Activated CD8-positive, alpha-beta T cell treated with anti-CD3 and anti-CD28 coated beads for 36 hours (primary cell): Measurements from ENCODE around the gene TRERF1. TPM values are rescaled to one million over a fixed set of nuclear protein-coding genes. Genes with fewer than 3 reads are reported as not detected.

Experiments used
- ATAC-seq: fragments of 200-7000 bp; cut with Tn5 transposase; one replicate; pipeline ENCODE4 v1.10.0; 2021; ENCODE audit warnings: mild to moderate bottlenecking, moderate library complexity
- CTCF ChIA-PET: fragments of 350-600 bp; sonication (Branson Sonifier 250); formaldehyde crosslinking; loops from one replicate; lab custom pipeline; 2021; ENCODE audit warnings: antibody characterized with exemption; lab: Charles Lee
- POLR2A ChIA-PET: fragments of 350-600 bp; sonication (Branson Sonifier 250); formaldehyde crosslinking; loops from one replicate; lab custom pipeline; 2021; ENCODE audit warnings: antibody characterized with exemption; lab: Charles Lee
- DNase-seq: peaks from one replicate; pipeline ENCODE4 v3.0.0-alpha.2; 2020
- H3K27ac Mint-ChIP-seq: one replicate; pipeline ENCODE4 v1.8.0; 2021; ENCODE audit warnings: mild to moderate bottlenecking, mixed read lengths
- H3K27me3 Mint-ChIP-seq: one replicate; pipeline ENCODE4 v1.8.0; 2021; ENCODE audit warnings: mixed read lengths
- H3K36me3 Mint-ChIP-seq: one replicate; pipeline ENCODE4 v1.8.0; 2021; ENCODE audit warnings: low read depth, mixed read lengths
- H3K4me1 Mint-ChIP-seq: one replicate; pipeline ENCODE4 v1.8.0; 2021; ENCODE audit warnings: low read depth, mixed read lengths
- H3K4me3 Mint-ChIP-seq: one replicate; pipeline ENCODE4 v1.8.0; 2021; ENCODE audit warnings: mild to moderate bottlenecking, moderate library complexity, mixed read lengths
- H3K9me3 Mint-ChIP-seq: one replicate; pipeline ENCODE4 v1.8.0; 2021; ENCODE audit warnings: mixed read lengths
- intact Hi-C: fragments of 100-400 bp; cut with micrococcal nuclease; formaldehyde crosslinking; loops from one replicate; pipeline ENCODE4 v1.10.0; 2022
- total RNA-seq, 2 experiments: library from RNA; stranded (reverse); gene quantifications; one replicate each; pipeline ENCODE4 v1.2.3, GENCODE V29; 2021
- TF ChIP-seq, protein P1 (sequence below): fragments of 200-600 bp; IDR thresholded peaks from one replicate; pipeline ENCODE4 v1.8.0; 2022; ENCODE audit warnings: antibody characterized with exemption, mild to moderate bottlenecking

TRERF1 gene
- total RNA-seq, 2 experiments from 2014 or later: 6.5 to 6.9 TPM

DNA sequence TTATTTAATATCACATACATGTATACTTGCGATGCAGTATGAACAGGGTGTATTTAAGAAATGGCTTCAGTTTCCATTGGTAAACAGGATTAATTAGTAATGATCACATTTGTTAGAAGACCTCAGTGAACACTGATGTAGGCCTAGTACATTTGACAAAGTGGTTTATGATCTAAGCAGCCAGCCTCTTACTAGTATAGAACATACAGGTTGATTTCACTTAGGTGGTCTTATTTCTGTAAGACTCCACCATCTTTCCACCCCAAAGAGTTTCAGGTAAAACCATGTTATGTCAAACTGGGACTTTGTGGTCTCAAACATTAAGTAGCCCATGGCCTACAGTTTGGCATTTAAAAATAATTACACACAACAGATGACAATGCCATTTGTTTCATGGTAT lies 213.9 kb downstream of the TRERF1 start:
- CTCF ChIA-PET: no interaction called here

DNA sequence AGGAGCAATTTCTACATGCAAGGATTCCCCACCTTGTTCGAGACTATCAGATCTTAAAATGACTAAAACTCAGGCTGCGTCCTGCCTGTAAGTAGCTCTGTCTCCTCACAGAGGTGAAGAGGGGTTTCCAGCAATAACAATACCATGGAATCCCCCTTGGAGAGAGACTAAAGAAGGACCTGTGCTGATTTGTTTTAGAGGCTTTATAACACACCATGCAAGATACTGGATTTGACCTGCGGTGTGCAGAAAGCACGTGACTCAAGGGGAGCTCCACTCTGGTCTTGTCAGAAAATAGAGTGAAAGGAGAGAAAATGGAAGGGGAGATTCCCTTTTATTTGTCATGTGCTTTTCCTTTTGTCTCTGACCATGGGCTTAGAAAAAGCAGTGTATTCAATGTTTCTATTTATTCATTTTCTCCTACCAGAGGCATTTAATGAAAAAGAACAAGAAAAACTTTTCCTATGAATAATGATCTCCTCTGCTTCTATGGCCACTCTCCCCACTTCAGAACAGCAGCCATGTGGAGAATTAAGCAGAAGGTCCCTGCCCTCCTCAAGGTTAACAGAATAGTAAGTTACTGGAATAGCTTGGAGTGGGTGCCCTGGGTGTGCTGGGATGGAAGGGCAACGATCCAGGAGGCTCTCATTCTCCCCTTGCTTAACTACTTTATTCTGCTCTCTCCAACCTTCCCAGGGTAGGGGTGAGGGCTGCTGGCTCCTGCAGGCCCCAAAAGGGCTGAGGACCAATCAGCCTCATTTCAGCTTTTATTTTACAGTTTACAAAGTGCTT lies 214.8 kb downstream of the TRERF1 start:
- ATAC-seq (peak; percentile 53), DNase-seq (no peak)
- H3K9me3 Mint-ChIP-seq: no peaks in the 10 kb centered on the region
- peak overlapping the region; percentile 52 for H3K27ac Mint-ChIP-seq
- POLR2A ChIA-PET: no interaction called here
- peaks cover 2% of the 10 kb centered on the region for H3K36me3 Mint-ChIP-seq
- H3K4me1 Mint-ChIP-seq: peaks cover 5% of the 10 kb centered on the region
- intact Hi-C loops: no loop called here
- TF ChIP-seq, protein P1, sequence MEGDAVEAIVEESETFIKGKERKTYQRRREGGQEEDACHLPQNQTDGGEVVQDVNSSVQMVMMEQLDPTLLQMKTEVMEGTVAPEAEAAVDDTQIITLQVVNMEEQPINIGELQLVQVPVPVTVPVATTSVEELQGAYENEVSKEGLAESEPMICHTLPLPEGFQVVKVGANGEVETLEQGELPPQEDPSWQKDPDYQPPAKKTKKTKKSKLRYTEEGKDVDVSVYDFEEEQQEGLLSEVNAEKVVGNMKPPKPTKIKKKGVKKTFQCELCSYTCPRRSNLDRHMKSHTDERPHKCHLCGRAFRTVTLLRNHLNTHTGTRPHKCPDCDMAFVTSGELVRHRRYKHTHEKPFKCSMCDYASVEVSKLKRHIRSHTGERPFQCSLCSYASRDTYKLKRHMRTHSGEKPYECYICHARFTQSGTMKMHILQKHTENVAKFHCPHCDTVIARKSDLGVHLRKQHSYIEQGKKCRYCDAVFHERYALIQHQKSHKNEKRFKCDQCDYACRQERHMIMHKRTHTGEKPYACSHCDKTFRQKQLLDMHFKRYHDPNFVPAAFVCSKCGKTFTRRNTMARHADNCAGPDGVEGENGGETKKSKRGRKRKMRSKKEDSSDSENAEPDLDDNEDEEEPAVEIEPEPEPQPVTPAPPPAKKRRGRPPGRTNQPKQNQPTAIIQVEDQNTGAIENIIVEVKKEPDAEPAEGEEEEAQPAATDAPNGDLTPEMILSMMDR: no peak
- H3K4me3 Mint-ChIP-seq: no peak overlapping the region
- H3K27me3 Mint-ChIP-seq: no peaks in the 10 kb centered on the region
- CTCF ChIA-PET: no interaction called here

More for the DNA sequence above, 213.9 kb downstream of the TRERF1 start:
- TF ChIP-seq, protein P1: no peak
- ATAC-seq: no peak
- Mint-ChIP-seq H3K4me3 (no peak overlapping the region), H3K9me3 (no peaks in the 10 kb centered on the region), H3K27me3 (no peaks in the 10 kb centered on the region), H3K36me3 (peaks cover 2% of the 10 kb centered on the region), H3K27ac (no peak overlapping the region), H3K4me1 (peaks cover 5% of the 10 kb centered on the region)
- DNase-seq: no peak
- POLR2A ChIA-PET: no interaction called here
- intact Hi-C loops: no loop called here

DNA sequence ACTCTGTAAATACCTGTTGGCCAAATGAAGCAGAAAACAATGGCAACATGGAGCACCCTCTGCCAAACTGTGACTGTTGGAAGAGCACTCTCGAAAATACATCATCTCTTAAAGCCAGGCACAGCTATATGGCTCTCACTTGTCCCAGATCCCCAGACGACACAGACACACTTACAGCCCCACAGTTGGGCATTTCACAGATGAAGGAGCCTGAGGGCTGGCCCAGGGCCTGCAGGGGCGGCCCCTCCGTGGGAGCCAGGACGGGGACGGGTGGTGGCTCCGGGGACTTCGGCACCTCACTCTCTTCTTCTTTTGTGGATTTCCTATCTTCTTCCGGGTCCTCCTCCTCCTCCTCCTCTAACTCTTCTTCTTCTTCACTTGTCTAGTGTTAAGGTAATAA lies 215.7 kb downstream of the TRERF1 start:
- TF ChIP-seq, protein P1: no peak
- no peak for ATAC-seq
- no peaks in the 10 kb centered on the region for H3K9me3 Mint-ChIP-seq
- H3K4me1 Mint-ChIP-seq: peaks cover 5% of the 10 kb centered on the region
- ChIA-PET CTCF (interaction anchor here (1.9 kb wide), 1 partner anchor 312 kb away, joined by 6 read pairs; no protein-coding TSS in a partner anchor), POLR2A (interaction anchor here (0.6 kb wide), 1 partner anchor 214 kb away, joined by 4 read pairs; no protein-coding TSS in a partner anchor)
- H3K27ac Mint-ChIP-seq: no peak overlapping the region
- H3K36me3 Mint-ChIP-seq: peaks cover 2% of the 10 kb centered on the region
- no peak overlapping the region for H3K4me3 Mint-ChIP-seq
- DNase-seq: no peak
- intact Hi-C loops: no loop called here
- no peaks in the 10 kb centered on the region for H3K27me3 Mint-ChIP-seq

DNA sequence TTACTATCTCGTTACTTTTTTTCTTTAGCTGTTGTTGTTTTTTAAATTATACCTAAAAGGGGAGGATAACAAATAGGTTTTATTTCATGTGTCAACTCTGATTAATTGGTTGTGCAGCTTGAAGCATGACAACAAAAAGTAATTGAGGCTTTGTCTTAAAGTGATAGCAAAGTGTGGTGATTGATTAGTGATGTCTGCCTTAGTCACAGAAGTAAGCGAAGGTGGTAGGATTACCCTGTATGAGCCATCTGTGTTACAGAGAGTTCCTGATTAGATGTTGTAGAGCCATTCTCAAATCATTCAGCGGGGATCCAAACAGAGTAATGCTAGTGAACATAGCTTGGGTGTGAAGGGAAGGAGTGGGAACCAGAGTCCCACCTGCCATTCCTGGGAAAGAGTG lies 219.7 kb downstream of the TRERF1 start:
- ATAC-seq (no peak), DNase-seq (no peak)
- Mint-ChIP-seq H3K9me3 (no peaks in the 10 kb centered on the region), H3K27ac (peak overlapping the region; percentile 17), H3K4me3 (no peak overlapping the region), H3K4me1 (peaks cover 3% of the 10 kb centered on the region), H3K27me3 (no peaks in the 10 kb centered on the region), H3K36me3 (peaks cover 2% of the 10 kb centered on the region)
- TF ChIP-seq, protein P1: no peak
- intact Hi-C loops: no loop called here
- CTCF ChIA-PET: interaction anchor here (0.8 to 3.2 kb wide), 7 partner anchors 10 to 316 kb away, joined by 3 to 11 read pairs (median 3); no protein-coding TSS in a partner anchor
- POLR2A ChIA-PET: interaction anchor here (0.6 kb wide), 1 partner anchor 19 kb away, joined by 3 read pairs; no protein-coding TSS in a partner anchor
